Neutrophil (primary cell): ENCODE results near the gene ENPP4.

Source experiments
- H3K27ac ChIP-seq: fragments of 200-600 bp; sonication (generic); 2 replicates; pipeline ENCODE4 v1.5.1; 2016; ENCODE audit warnings: mild to moderate bottlenecking, moderate library complexity
- H3K27me3 ChIP-seq: fragments of 200-600 bp; sonication (generic); 2 replicates; pipeline ENCODE4 v1.6.0; 2016; ENCODE audit warnings: mild to moderate bottlenecking
- H3K36me3 ChIP-seq: fragments of 200-600 bp; sonication (generic); 2 replicates; pipeline ENCODE4 v1.5.1; 2017
- H3K4me1 ChIP-seq, 2 experiments: fragments of 200-600 bp in 1 of 2; sonication (generic) in 1 of 2; 1 replicate in 1 of 2; 2 replicates in 1 of 2; pipeline versions ENCODE4 v1.5.1 to v1.6.1; 2013 to 2016; ENCODE audit warnings: low read depth in 1 of 2, low read length in 1 of 2, mild to moderate bottlenecking in 1 of 2, moderate library complexity in 1 of 2; ENCODE audit not compliant: control insufficient read depth in 1 of 2, insufficient read depth in 1 of 2
- H3K4me3 ChIP-seq, 2 experiments: fragments of 200-600 bp in 1 of 2; sonication (generic) in 1 of 2; 1 replicate in 1 of 2; 2 replicates in 1 of 2; pipeline ENCODE4 v1.5.1; 2013 to 2016; ENCODE audit warnings: low read depth in 1 of 2, low read length in 1 of 2, mild to moderate bottlenecking in 1 of 2, moderate library complexity in 1 of 2
- H3K9me3 ChIP-seq: fragments of 200-600 bp; sonication (generic); 2 replicates; pipeline ENCODE4 v1.5.1; 2016
- TF ChIP-seq, protein P1 (sequence below): fragments of 200-600 bp; sonication (generic); IDR thresholded peaks from 2 replicates; pipeline ENCODE4 v1.5.1; 2016; ENCODE audit warnings: antibody characterized with exemption

Gene ENPP4

DNA sequence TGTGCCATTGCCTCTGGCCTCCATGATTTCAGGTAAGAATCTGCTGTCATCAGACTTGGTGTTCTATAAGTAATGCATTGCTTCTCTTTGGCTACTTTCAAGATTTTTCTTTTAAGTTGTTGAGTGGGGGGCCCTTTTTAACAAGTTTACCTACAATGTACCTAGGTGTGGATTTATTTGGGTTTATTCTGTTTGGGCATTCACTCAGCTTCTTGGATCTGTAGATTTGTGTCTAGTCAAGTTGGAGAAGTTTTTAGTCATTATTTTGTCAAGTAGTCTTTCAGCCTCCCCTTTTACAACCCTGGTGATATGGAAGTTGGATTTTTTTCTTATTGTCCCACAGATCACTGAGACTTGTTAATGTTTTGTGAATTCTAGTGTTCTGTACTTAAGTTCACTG lies 26.9 kb downstream of the ENPP4 start:
- no peak overlapping the region for H3K27ac ChIP-seq

DNA sequence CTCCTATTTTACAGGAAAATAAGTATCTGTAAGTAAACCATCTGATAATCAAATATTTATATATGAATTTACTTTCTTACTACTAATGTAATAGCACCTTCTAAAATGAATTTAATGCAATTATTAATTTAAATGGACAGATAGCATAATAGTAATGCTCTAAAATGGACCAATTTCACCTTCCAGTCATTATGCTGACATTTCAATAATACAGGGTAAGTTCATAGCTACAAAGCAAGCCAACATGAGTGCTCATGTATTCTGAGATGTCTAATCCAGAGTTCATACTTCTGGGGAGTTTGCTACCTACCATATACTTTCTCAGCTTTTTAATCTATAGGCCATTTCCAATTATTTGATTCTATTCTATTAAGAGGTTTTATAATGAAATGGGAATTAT lies 29.4 kb downstream of the ENPP4 start:
- H3K4me3 ChIP-seq, result no peak overlapping the region
- no peaks in the 10 kb centered on the region for H3K4me1 ChIP-seq
- H3K27ac ChIP-seq, result no peak overlapping the region
- H3K36me3 ChIP-seq, result no peaks in the 10 kb centered on the region
- H3K9me3 ChIP-seq, result no peaks in the 10 kb centered on the region
- H3K27me3 ChIP-seq, result no peaks in the 10 kb centered on the region
- TF ChIP-seq, protein P1, sequence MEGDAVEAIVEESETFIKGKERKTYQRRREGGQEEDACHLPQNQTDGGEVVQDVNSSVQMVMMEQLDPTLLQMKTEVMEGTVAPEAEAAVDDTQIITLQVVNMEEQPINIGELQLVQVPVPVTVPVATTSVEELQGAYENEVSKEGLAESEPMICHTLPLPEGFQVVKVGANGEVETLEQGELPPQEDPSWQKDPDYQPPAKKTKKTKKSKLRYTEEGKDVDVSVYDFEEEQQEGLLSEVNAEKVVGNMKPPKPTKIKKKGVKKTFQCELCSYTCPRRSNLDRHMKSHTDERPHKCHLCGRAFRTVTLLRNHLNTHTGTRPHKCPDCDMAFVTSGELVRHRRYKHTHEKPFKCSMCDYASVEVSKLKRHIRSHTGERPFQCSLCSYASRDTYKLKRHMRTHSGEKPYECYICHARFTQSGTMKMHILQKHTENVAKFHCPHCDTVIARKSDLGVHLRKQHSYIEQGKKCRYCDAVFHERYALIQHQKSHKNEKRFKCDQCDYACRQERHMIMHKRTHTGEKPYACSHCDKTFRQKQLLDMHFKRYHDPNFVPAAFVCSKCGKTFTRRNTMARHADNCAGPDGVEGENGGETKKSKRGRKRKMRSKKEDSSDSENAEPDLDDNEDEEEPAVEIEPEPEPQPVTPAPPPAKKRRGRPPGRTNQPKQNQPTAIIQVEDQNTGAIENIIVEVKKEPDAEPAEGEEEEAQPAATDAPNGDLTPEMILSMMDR, result no peak

More for the DNA sequence above, 26.9 kb downstream of the ENPP4 start:
- Histone ChIP-seq H3K27me3 (no peaks in the 10 kb centered on the region), H3K4me3 (no peak overlapping the region), H3K9me3 (no peaks in the 10 kb centered on the region), H3K4me1 (no peaks in the 10 kb centered on the region), H3K36me3 (no peaks in the 10 kb centered on the region)
- TF ChIP-seq, protein P1, result no peak

GRCh38 chr6:46160102-46160501 lies 30.3 kb downstream of the ENPP4 start:
- H3K4me1 ChIP-seq, result no peaks in the 10 kb centered on the region
- no peaks in the 10 kb centered on the region for H3K9me3 ChIP-seq
- no peak overlapping the region for H3K4me3 ChIP-seq
- TF ChIP-seq, protein P1, result no peak
- H3K36me3 ChIP-seq, result no peaks in the 10 kb centered on the region
- no peak overlapping the region for H3K27ac ChIP-seq
- no peaks in the 10 kb centered on the region for H3K27me3 ChIP-seq

DNA sequence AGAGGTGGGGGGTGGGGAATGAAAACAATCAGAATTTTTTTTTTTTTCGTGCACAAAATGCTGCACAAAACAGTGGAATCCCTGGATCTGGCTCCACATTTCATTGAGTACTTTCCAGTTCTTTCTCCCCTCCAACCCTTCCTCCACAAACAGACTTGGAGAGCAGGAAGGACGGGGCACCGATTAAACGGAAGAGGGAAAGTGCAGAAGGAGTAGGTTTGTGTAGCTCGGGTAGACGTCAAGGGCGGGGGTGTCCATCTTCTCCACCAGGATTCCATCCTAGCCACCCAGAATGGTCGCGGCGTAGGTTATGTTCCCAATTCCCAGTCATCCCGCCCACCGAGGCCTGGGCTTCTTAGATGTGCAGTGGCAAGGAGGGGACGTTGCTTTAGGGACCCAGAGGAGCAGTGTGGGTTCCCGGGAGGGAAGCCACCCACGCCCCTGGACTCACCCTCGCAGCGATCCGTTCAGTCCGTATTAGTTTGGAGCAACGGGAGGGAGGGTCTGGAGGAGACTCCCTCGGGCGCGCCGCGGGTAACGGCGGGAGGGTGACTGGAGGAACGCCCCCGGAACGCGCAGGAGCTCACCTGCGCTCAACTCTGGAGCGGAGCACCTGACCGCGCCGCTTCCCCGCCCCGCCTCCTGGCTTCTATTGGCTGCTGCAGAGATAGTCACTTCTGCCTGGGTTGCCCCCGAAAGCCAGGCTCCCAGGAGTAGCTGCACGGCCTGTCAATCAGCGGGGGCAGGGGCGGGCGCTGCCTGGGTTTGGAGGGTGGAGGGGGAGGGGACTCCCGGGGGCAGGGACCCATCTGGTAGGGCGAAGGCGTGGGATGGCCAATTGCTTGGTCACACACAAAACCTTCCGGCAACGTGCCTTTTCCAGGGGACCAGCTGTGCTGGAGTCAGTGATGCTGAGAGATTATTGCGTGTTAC lies 40.8 kb downstream of the ENPP4 start, which contains the start of gene ENPP5:
ENPP5 (minus strand) TSS at position 624 of the 933 bp plus-strand sequence. CDS start 2,718 bp downstream, outside the sequence.
- Histone ChIP-seq H3K4me1 (peaks cover 4 to 10% of the 10 kb centered on the region in 2 experiments), H3K36me3 (no peaks in the 10 kb centered on the region), H3K27ac (no peak within 1 kb of the TSS), H3K9me3 (no peaks in the 10 kb centered on the region), H3K4me3 (peak within 1 kb of the TSS; percentile 29 to 45), H3K27me3 (peaks cover 61% of the 10 kb centered on the region)
- TF ChIP-seq, protein P1, result no peak

GRCh38 chr6:46172176-46172575 lies 42.4 kb downstream of the ENPP4 start:
- H3K27me3 ChIP-seq, result peaks cover 61% of the 10 kb centered on the region
- peaks cover 4 to 10% of the 10 kb centered on the region in 2 experiments for H3K4me1 ChIP-seq
- TF ChIP-seq, protein P1, result no peak
- no peaks in the 10 kb centered on the region for H3K36me3 ChIP-seq
- no peaks in the 10 kb centered on the region for H3K9me3 ChIP-seq
- no peak overlapping the region for H3K4me3 ChIP-seq
- H3K27ac ChIP-seq, result no peak overlapping the region
